Gastrocnemius medialis (tissue), 4 donors: ENCODE results near the gene BAAT.

Experiments
- POLR2A ChIP-seq, 2 donors: fragments of 450-650 bp; IDR thresholded peaks; one replicate each; pipeline ENCODE4 v1.6.1; 2017; ENCODE audit warnings: antibody characterized with exemption in 2 of 2, mild to moderate bottlenecking in 2 of 2, moderate library complexity in 2 of 2
- TF ChIP-seq, protein P1 (sequence below), 5 experiments: fragments of 450-650 bp in 3 of 5; fragments of 200-600 bp in 2 of 5; sonication (generic) in 2 of 5; IDR thresholded peaks in 4 of 5; conservative IDR thresholded peaks in 1 of 5; 1 replicate in 4 of 5; 2 replicates in 1 of 5; pipeline ENCODE4 v1.5.1; 2016 to 2019; ENCODE audit warnings: antibody characterized with exemption in 5 of 5, mild to moderate bottlenecking in 3 of 5, moderate library complexity in 3 of 5

DNA sequence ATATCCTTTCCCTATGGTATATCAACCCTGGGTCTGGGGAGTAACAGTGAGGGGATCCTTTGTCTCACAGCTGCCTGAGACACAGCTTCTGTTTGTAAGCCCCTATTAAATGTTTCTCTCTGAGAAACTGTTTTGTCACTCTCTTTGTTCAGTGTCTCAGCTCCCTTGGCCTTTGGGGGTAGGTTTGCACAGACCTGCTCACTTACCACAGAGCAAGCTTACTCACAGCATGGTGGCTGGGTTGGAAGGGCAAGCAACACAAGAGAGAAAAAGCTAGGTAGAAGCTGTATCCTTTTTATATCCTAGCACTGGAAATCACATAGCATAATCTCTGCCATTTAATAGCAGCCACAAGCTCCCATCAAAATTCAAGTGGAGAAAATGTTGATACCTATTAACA, 4.5 kb downstream of the BAAT start:
- TF ChIP-seq, protein P1, sequence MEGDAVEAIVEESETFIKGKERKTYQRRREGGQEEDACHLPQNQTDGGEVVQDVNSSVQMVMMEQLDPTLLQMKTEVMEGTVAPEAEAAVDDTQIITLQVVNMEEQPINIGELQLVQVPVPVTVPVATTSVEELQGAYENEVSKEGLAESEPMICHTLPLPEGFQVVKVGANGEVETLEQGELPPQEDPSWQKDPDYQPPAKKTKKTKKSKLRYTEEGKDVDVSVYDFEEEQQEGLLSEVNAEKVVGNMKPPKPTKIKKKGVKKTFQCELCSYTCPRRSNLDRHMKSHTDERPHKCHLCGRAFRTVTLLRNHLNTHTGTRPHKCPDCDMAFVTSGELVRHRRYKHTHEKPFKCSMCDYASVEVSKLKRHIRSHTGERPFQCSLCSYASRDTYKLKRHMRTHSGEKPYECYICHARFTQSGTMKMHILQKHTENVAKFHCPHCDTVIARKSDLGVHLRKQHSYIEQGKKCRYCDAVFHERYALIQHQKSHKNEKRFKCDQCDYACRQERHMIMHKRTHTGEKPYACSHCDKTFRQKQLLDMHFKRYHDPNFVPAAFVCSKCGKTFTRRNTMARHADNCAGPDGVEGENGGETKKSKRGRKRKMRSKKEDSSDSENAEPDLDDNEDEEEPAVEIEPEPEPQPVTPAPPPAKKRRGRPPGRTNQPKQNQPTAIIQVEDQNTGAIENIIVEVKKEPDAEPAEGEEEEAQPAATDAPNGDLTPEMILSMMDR (IDR thresholded peaks at IDR 0.05 in 4 of 5, conservative IDR thresholded peaks at IDR 0.05 in 1 of 5) = no peak
- no peak for TF ChIP-seq POLR2A (IDR thresholded peaks at IDR 0.05)
